Esophagus squamous epithelium (tissue), 5 donors: ENCODE measurements around the gene SPSB1. TPM values are rescaled to one million over a fixed set of nuclear protein-coding genes. Genes with fewer than 3 reads are reported as not detected.

Experiments used
- DNase-seq: peaks from one replicate; lab custom pipeline; 2025; lab: John Stamatoyannopoulos, UW
- H3K27ac ChIP-seq, 4 donors: fragments of 200-600 bp; sonication (generic); one replicate each; pipeline ENCODE4 v1.5.1; 2016 to 2019; ENCODE audit warnings: mild to moderate bottlenecking in 1 of 4
- H3K27me3 ChIP-seq, 4 donors: fragments of 200-600 bp; sonication (generic); 1 replicate in 3 of 4; 2 replicates in 1 of 4; pipeline versions ENCODE4 v1.5.1 to v1.6.0; 2017 to 2021; ENCODE audit warnings: antibody characterized with exemption in 1 of 4
- H3K36me3 ChIP-seq, 3 donors: fragments of 200-600 bp; sonication (generic); one replicate each; pipeline ENCODE4 v1.5.1; 2016 to 2019
- H3K4me1 ChIP-seq, 3 donors: fragments of 200-600 bp; sonication (generic); one replicate each; pipeline ENCODE4 v1.5.1; 2017 to 2019
- H3K4me3 ChIP-seq, 4 donors: fragments of 200-600 bp; sonication (generic); 1 replicate in 3 of 4; 2 replicates in 1 of 4; pipeline ENCODE4 v1.5.1; 2016 to 2019; ENCODE audit warnings: mild to moderate bottlenecking in 2 of 4, moderate library complexity in 1 of 4
- H3K9me3 ChIP-seq, 3 donors: fragments of 200-600 bp; sonication (generic); one replicate each; pipeline ENCODE4 v1.5.1; 2016 to 2019
- CTCF ChIP-seq, 6 experiments: fragments of 450-650 bp in 4 of 6; fragments of 200-600 bp in 2 of 6; sonication (generic) in 2 of 6; IDR thresholded peaks; one replicate each; pipeline ENCODE4 v1.5.1; 2016 to 2019; ENCODE audit warnings: antibody characterized with exemption in 6 of 6, mild to moderate bottlenecking in 4 of 6, moderate library complexity in 4 of 6
- POLR2A ChIP-seq, 4 donors: fragments of 450-650 bp; IDR thresholded peaks; one replicate each; pipeline ENCODE4 v1.6.1; 2017; ENCODE audit warnings: antibody characterized with exemption in 4 of 4, mild to moderate bottlenecking in 4 of 4, moderate library complexity in 3 of 4
- WGBS, 2 donors: methylation state at CpG; one replicate each; pipeline ENCODE4 v1.1.5; 2018; 5-methylcytosine and 5-hydroxymethylcytosine counted together
- intact Hi-C: fragments of 100-400 bp; cut with DNase I; formaldehyde crosslinking; loops from one replicate; pipeline ENCODE4 v1.15.0; 2022
- total RNA-seq, 4 donors: library from RNA; depleted of rRNA; stranded (reverse); fragments of >200 nt; gene quantifications; one replicate each; pipeline ENCODE4 v1.1.0, GENCODE V29; 2016
- donor health status: DM: yes; HTN: yes; CAD: no.

The SPSB1 gene
- total RNA-seq, 4 donors from 2014 or later, result 15.2 to 35.5 (median 25.2) TPM

- H3K27ac ChIP-seq, result peak overlapping the region; percentile 61 to 99 (median 92)
- TF ChIP-seq POLR2A (IDR thresholded peaks at IDR 0.05), result no peak
- TF ChIP-seq CTCF (IDR thresholded peaks at IDR 0.05), result no peak
- intact Hi-C loops, result loop anchor here (5.0 to 10.0 kb wide), 3 partner anchors 85 to 202 kb away; no protein-coding TSS in a partner anchor
- DNase-seq, result no peak
- H3K4me1 ChIP-seq, result peaks cover 14 to 44% (median 37%) of the 10 kb centered on the region in 3 donors
- WGBS, 2 donors, result 4 to 31% methylated on average over 2 to 5 of the region's 5 CpGs
- H3K36me3 ChIP-seq, result no peaks in the 10 kb centered on the region
- H3K27me3 ChIP-seq, result no peaks in the 10 kb centered on the region
- no peak overlapping the region for H3K4me3 ChIP-seq
- H3K9me3 ChIP-seq, result peaks cover 0 to 24% (median 7%) of the 10 kb centered on the region in 3 donors
Observed at GRCh38 chr1:9289711-9290485, 2.8 kb upstream of the SPSB1 start.

DNA sequence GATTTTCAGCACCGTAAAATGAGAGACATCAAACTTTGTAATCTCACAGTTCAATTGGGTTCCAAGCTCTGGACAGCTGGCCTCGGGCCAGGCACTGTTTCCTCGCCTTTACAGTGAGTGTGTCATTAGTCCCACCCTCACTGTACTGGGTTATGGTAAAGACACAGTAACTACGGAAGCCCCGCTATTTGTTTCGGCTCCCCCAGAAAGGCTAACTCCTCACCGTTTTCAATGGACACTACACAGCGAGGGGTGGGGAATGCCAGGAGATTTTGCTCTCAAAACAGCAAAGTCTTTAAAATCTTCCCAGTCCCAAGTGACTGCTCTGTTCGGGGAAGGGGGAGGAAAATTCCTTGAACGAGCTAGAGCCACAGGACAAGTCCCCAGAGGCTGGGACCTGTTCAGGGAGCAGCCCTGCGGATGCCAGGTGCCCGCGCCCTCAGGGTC is 757 bp upstream of the SPSB1 start:
- 4 to 13% methylated on average over 4 to 8 of the region's 13 CpGs for WGBS, 2 donors
- peaks cover 31 to 65% (median 56%) of the 10 kb centered on the region in 3 donors for H3K4me1 ChIP-seq
- H3K27ac ChIP-seq, result peak overlapping the region; percentile 94 to 100 (median 96)
- intact Hi-C loops, result loop anchor here (5.0 to 10.0 kb wide), 2 partner anchors 83 to 160 kb away; no protein-coding TSS in a partner anchor
- peak overlapping the region; percentile 85 to 99 (median 90) for H3K4me3 ChIP-seq
- TF ChIP-seq POLR2A (IDR thresholded peaks at IDR 0.05), result no peak
- TF ChIP-seq CTCF (IDR thresholded peaks at IDR 0.05), result no peak
- peaks cover 0 to 20% (median 7%) of the 10 kb centered on the region in 3 donors for H3K9me3 ChIP-seq
- no peak for DNase-seq
- H3K36me3 ChIP-seq, result no peaks in the 10 kb centered on the region
- H3K27me3 ChIP-seq, result no peaks in the 10 kb centered on the region

GRCh38 chr1:9293241-9293532 is 493 bp downstream of the SPSB1 start:
- H3K27ac ChIP-seq, result peak overlapping the region; percentile 94 to 100 (median 96)
- no CpG with 5 or more reads among the region's 43 CpGs for WGBS, 2 donors
- peak overlapping the region; percentile 85 to 99 (median 90) for H3K4me3 ChIP-seq
- H3K4me1 ChIP-seq, result peaks cover 35 to 77% (median 66%) of the 10 kb centered on the region in 3 donors
- intact Hi-C loops, result loop anchor here (5.0 to 10.0 kb wide), 2 partner anchors 82 to 159 kb away; no protein-coding TSS in a partner anchor
- no peak for DNase-seq
- H3K36me3 ChIP-seq, result no peaks in the 10 kb centered on the region
- TF ChIP-seq CTCF (IDR thresholded peaks at IDR 0.05), result no peak
- no peak for TF ChIP-seq POLR2A (IDR thresholded peaks at IDR 0.05)
- H3K9me3 ChIP-seq, result peaks cover 0 to 8% (median 4%) of the 10 kb centered on the region in 3 donors
- no peaks in the 10 kb centered on the region for H3K27me3 ChIP-seq

DNA sequence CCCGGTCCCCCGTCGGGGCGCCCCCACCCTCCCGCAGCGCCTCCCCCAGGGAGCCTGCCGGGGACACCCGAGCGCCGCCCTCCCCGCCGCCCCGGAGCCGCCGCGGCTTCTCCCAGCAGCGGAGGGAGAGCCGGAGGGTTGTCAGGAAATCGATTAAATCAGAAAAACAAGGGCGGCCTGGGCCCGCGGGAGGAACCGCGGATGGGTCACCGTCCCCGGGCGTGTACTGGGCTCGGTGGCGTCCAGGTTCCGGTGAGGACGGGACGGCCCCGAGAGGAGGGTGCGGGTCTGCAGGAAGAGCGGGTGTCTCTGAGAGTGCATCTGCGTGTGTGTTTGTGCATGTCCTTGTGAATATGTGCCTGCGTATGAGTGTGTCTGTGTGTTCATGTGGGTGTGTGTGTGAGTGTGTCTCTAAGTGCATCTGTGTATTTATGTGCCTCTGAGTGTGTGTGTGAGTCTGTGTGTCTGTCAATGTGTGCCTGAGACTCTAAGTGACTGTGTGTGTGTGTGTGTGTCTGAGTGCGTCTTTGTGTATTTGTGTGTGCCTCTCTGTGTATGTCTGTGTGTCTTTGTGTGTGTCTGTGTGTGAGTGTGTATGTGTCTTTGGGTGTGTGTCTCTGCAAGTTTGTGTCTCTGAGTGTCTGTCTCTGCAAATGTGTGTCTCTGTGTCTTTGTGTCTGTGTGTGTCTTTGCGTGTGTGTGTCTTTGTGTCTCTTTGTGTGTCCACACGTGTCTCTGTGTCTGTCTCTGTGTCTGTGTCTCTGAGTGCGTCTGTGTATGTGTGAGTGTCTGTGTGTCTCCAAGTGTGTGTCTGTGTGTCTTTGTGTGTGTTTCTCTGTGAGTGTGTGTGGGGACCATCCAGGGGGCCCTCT is 1.1 kb downstream of the SPSB1 start:
- peak overlapping the region; percentile 94 to 100 (median 96) for H3K27ac ChIP-seq
- 5 to 8% methylated on average over 6 to 10 of the region's 41 CpGs for WGBS, 2 donors
- H3K36me3 ChIP-seq, result no peaks in the 10 kb centered on the region
- H3K4me3 ChIP-seq, result peak overlapping the region; percentile 85 to 99 (median 90)
- no peak for DNase-seq
- peaks cover 0 to 2% (median 0%) of the 10 kb centered on the region in 3 donors for H3K9me3 ChIP-seq
- intact Hi-C loops, result loop anchor here (5.0 to 10.0 kb wide), 2 partner anchors 81 to 159 kb away; no protein-coding TSS in a partner anchor
- no peaks in the 10 kb centered on the region for H3K27me3 ChIP-seq
- no peak for TF ChIP-seq POLR2A (IDR thresholded peaks at IDR 0.05)
- peaks cover 35 to 83% (median 66%) of the 10 kb centered on the region in 3 donors for H3K4me1 ChIP-seq

GRCh38 chr1:9294405-9294773 is 1.7 kb downstream of the SPSB1 start:
- H3K27me3 ChIP-seq, result no peaks in the 10 kb centered on the region
- H3K9me3 ChIP-seq, result no peaks in the 10 kb centered on the region
- H3K4me3 ChIP-seq, result peak overlapping the region; percentile 85 to 99 (median 90)
- H3K4me1 ChIP-seq, result peaks cover 35 to 86% (median 64%) of the 10 kb centered on the region in 3 donors
- WGBS, 2 donors, result 0% methylated on average over 3 to 4 of the region's 6 CpGs
- TF ChIP-seq CTCF (IDR thresholded peaks at IDR 0.05) (peak in 1 of 6 experiments; percentile 28), POLR2A (IDR thresholded peaks at IDR 0.05) (peak in 1 of 4 donors; percentile 16)
- H3K36me3 ChIP-seq, result no peaks in the 10 kb centered on the region
- peak overlapping the region; percentile 94 to 100 (median 96) for H3K27ac ChIP-seq
- intact Hi-C loops, result loop anchor here (5.0 to 10.0 kb wide), 2 partner anchors 80 to 158 kb away; no protein-coding TSS in a partner anchor
- DNase-seq, result no peak
